Spleen (tissue), 7 donors: ENCODE data around the gene CYP4F22.

Experiments
- CTCF ChIP-seq, 11 experiments: fragments of 200-600 bp in 7 of 11; fragments of 450-650 bp in 4 of 11; sonication (generic) in 4 of 11; IDR thresholded peaks in 8 of 11; conservative IDR thresholded peaks in 3 of 11; 1 replicate in 7 of 11; 2 replicates in 4 of 11; pipeline versions ENCODE4 v1.4.0 to v1.8.0; 2016 to 2021; ENCODE audit warnings: antibody characterized with exemption in 11 of 11, inconsistent platforms in 4 of 11, mild to moderate bottlenecking in 1 of 11
- POLR2A ChIP-seq, 3 donors: fragments of 450-650 bp; IDR thresholded peaks; one replicate each; pipeline ENCODE4 v1.5.1; 2017; ENCODE audit warnings: antibody characterized with exemption in 3 of 3, mild to moderate bottlenecking in 1 of 3
- POLR2AphosphoS5 ChIP-seq, 3 donors: sonication (generic); formaldehyde crosslinking; IDR thresholded peaks; one replicate each; pipeline ENCODE4 v1.5.1; 2017; ENCODE audit warnings: antibody characterized with exemption in 3 of 3
- donor health status: DM: no; HTN: no; CAD: no; lungs with moderate emphysema.
- donor health status: DM: no; HTN: no; CAD: no.
- donor health status: DM: no; HTN: no; CAD: no.

- no peak for TF ChIP-seq CTCF (IDR thresholded peaks at IDR 0.05 in 8 of 11, conservative IDR thresholded peaks at IDR 0.05 in 3 of 11)
- no peak for TF ChIP-seq POLR2A (IDR thresholded peaks at IDR 0.05)
- no peak for TF ChIP-seq POLR2AphosphoS5 (IDR thresholded peaks at IDR 0.05)
Measured at GRCh38 chr19:15526408-15526807, 18.1 kb downstream of the CYP4F22 start.
